SK-N-SH (cell line): ENCODE measurements around the gene NEAT1. TPM values are rescaled to one million over a fixed set of nuclear protein-coding genes. Genes with fewer than 3 reads are reported as not detected.

Source experiments
- CTCF ChIA-PET: fragments of 300-600, 350-600 bp; formaldehyde crosslinking; extraction: SDS; loops from one replicate; lab custom pipeline; 2021; lab: Yijun Ruan, JAX
- POLR2A ChIA-PET: fragments of 350-600 bp; sonication (Branson Sonifier 250); formaldehyde crosslinking; extraction: SDS; loops from one replicate; lab custom pipeline; 2020; ENCODE audit warnings: antibody characterized with exemption, inconsistent platforms; lab: Yijun Ruan, JAX
- DNase-seq: peaks from one replicate; pipeline ENCODE4 v3.0.0; 2012
- H2AFZ ChIP-seq: fragments of 200-600 bp; sonication (generic); 2 replicates; pipeline ENCODE4 v1.8.1; 2016; ENCODE audit warnings: antibody characterized with exemption, mild to moderate bottlenecking, low read depth
- H3F3A ChIP-seq: fragments of 200-600 bp; sonication (generic); replicated peaks from 2 replicates; pipeline ENCODE3; 2016; ENCODE audit warnings: antibody characterized with exemption, mild to moderate bottlenecking; ENCODE audit not compliant: insufficient read depth
- H3K27ac ChIP-seq, 2 experiments: fragments of 200-500 bp in 1 of 2; fragments of 200-600 bp in 1 of 2; sonication (Bioruptor generic) in 1 of 2; sonication (generic), shearing (Covaris generic) in 1 of 2; 2 replicates each; pipeline versions ENCODE4 v1.5.1 to v1.6.1; 2014 to 2016; ENCODE audit warnings: low read depth in 2 of 2, inconsistent platforms in 1 of 2, low read length in 1 of 2, mild to moderate bottlenecking in 1 of 2, mixed read lengths in 1 of 2
- H3K27me3 ChIP-seq: fragments of 200-600 bp; sonication (generic), shearing (Covaris generic); 2 replicates; pipeline ENCODE4 v1.6.1; 2016; ENCODE audit warnings: mixed run types; ENCODE audit not compliant: insufficient read depth
- H3K36me3 ChIP-seq, 2 experiments: fragments of 200-500 bp in 1 of 2; fragments of 200-600 bp in 1 of 2; sonication (Bioruptor generic) in 1 of 2; sonication (generic) in 1 of 2; replicated peaks in 1 of 2; 2 replicates each; pipeline versions ENCODE3 to v1.5.1; 2014 to 2016; ENCODE audit warnings: low read length in 1 of 2, mild to moderate bottlenecking in 1 of 2; ENCODE audit not compliant: insufficient read depth in 2 of 2, control insufficient read depth in 1 of 2
- H3K4me1 ChIP-seq, 2 experiments: fragments of 200-500 bp in 1 of 2; fragments of 200-600 bp in 1 of 2; sonication (Bioruptor generic) in 1 of 2; sonication (generic), shearing (Covaris generic) in 1 of 2; 2 replicates each; pipeline versions ENCODE4 v1.5.1 to v1.6.1; 2014 to 2016; ENCODE audit warnings: low read depth in 1 of 2, low read length in 1 of 2, mixed run types in 1 of 2; ENCODE audit not compliant: insufficient read depth in 2 of 2, control insufficient read depth in 1 of 2
- H3K4me2 ChIP-seq: fragments of 200-600 bp; sonication (generic), shearing (Covaris generic); 2 replicates; pipeline ENCODE4 v1.6.1; 2017; ENCODE audit warnings: mixed run types
- H3K4me3 ChIP-seq, 2 experiments: fragments of 200-500 bp in 1 of 2; fragments of 200-600 bp in 1 of 2; sonication (Bioruptor generic) in 1 of 2; sonication (generic), shearing (Covaris generic) in 1 of 2; 2 replicates each; pipeline versions ENCODE4 v1.5.1 to v1.8.1; 2014 to 2016; ENCODE audit warnings: low read depth in 2 of 2, inconsistent platforms in 1 of 2, low read length in 1 of 2, mild to moderate bottlenecking in 1 of 2, mixed read lengths in 1 of 2, moderate library complexity in 1 of 2
- H3K79me2 ChIP-seq: fragments of 200-600 bp; sonication (generic); 2 replicates; pipeline ENCODE4 v1.8.1; 2017; ENCODE audit warnings: mild to moderate bottlenecking; ENCODE audit not compliant: insufficient read depth
- H3K9ac ChIP-seq: fragments of 200-600 bp; sonication (generic); 2 replicates; pipeline ENCODE4 v1.6.1; 2017; ENCODE audit warnings: mixed run types
- H3K9me2 ChIP-seq: fragments of 200-600 bp; sonication (generic); 2 replicates; pipeline ENCODE4 v1.6.1; 2017; ENCODE audit warnings: mixed run types
- H3K9me3 ChIP-seq: fragments of 200-600 bp; sonication (generic); 2 replicates; pipeline ENCODE4 v1.6.1; 2017; ENCODE audit warnings: mixed run types, mild to moderate bottlenecking, moderate library complexity
- H4K20me1 ChIP-seq: fragments of 200-600 bp; sonication (generic); 2 replicates; pipeline ENCODE4 v1.6.1; 2017; ENCODE audit warnings: mild to moderate bottlenecking, mixed run types; ENCODE audit not compliant: insufficient read depth
- CHD2 ChIP-seq: fragments of 150-350 bp; IDR thresholded peaks from 2 replicates; pipeline ENCODE4 v1.6.1; 2018; ENCODE audit warnings: low read length; ENCODE audit not compliant: partially characterized antibody
- ELF1 ChIP-seq: IDR thresholded peaks from 2 replicates; pipeline ENCODE4 v1.4.0; 2012
- EP300 ChIP-seq, 2 experiments: IDR thresholded peaks; 2 replicates each; pipeline versions ENCODE4 v1.4.0 to v1.6.1; 2012; ENCODE audit warnings: borderline replicate concordance in 1 of 2, low read depth in 1 of 2, low read length in 1 of 2
- FOSL2 ChIP-seq: IDR thresholded peaks from 2 replicates; pipeline ENCODE4 v1.4.0; 2012; ENCODE audit warnings: low read depth, mild to moderate bottlenecking, moderate library complexity, borderline replicate concordance
- IRF3 ChIP-seq: fragments of 150-350 bp; IDR thresholded peaks from 2 replicates; pipeline ENCODE4 v1.6.1; 2016; ENCODE audit warnings: mild to moderate bottlenecking, low read depth, low read length
- JUND ChIP-seq: IDR thresholded peaks from 2 replicates; pipeline ENCODE4 v1.4.0; 2012
- MAX ChIP-seq: IDR thresholded peaks from 2 replicates; pipeline ENCODE4 v1.4.0; 2012; ENCODE audit warnings: low read depth
- MEF2A ChIP-seq: IDR thresholded peaks from 2 replicates; pipeline ENCODE4 v1.4.0; 2012; ENCODE audit warnings: low read depth, borderline replicate concordance
- NFIC ChIP-seq: IDR thresholded peaks from 2 replicates; pipeline ENCODE4 v1.4.0; 2012; ENCODE audit warnings: borderline replicate concordance
- NRF1 ChIP-seq: IDR thresholded peaks from 2 replicates; pipeline ENCODE4 v1.6.1; 2012; ENCODE audit warnings: low read depth, mild to moderate bottlenecking, low read length
- PBX3 ChIP-seq: IDR thresholded peaks from 2 replicates; pipeline ENCODE4; 2012
- POLR2AphosphoS5 ChIP-seq: IDR thresholded peaks from 2 replicates; pipeline ENCODE4 v1.6.1; 2012; ENCODE audit warnings: low read depth, low read length
- RCOR1 ChIP-seq: fragments of 150-350 bp; IDR thresholded peaks from 2 replicates; pipeline ENCODE4 v1.6.1; 2017; ENCODE audit warnings: antibody characterized with exemption, low read length
- RFX5 ChIP-seq: IDR thresholded peaks from 2 replicates; pipeline ENCODE4 v1.6.1; 2012; ENCODE audit warnings: mild to moderate bottlenecking, improper control_type of control experiment, low read length
- RXRA ChIP-seq: IDR thresholded peaks from 2 replicates; pipeline ENCODE4 v1.4.0; 2012; ENCODE audit warnings: low read depth, mild to moderate bottlenecking, borderline replicate concordance
- SIN3A ChIP-seq: IDR thresholded peaks from 2 replicates; pipeline ENCODE4 v1.6.1; 2012; ENCODE audit warnings: low read depth, mild to moderate bottlenecking, low read length, moderate library complexity, borderline replicate concordance
- SMC3 ChIP-seq: IDR thresholded peaks from 2 replicates; pipeline ENCODE4 v1.6.1; 2012; ENCODE audit warnings: low read depth, low read length, improper control_type of control experiment
- TAF1 ChIP-seq: IDR thresholded peaks from 2 replicates; pipeline ENCODE4 v1.6.1; 2012; ENCODE audit warnings: low read depth, mild to moderate bottlenecking, low read length, moderate library complexity, borderline replicate concordance
- TCF12 ChIP-seq: IDR thresholded peaks from 2 replicates; pipeline ENCODE4 v1.4.0; 2012
- TEAD4 ChIP-seq: IDR thresholded peaks from 2 replicates; pipeline ENCODE4 v1.4.0; 2012; ENCODE audit warnings: mild to moderate bottlenecking, borderline replicate concordance; ENCODE audit not compliant: insufficient read depth
- USF2 ChIP-seq: fragments of 150-350 bp; IDR thresholded peaks from 2 replicates; pipeline ENCODE4 v1.6.1; 2017; ENCODE audit warnings: antibody characterized with exemption, low read length, low read depth, borderline replicate concordance
- YY1 ChIP-seq: IDR thresholded peaks from 2 replicates; pipeline ENCODE4 v1.4.0; 2012; ENCODE audit warnings: low read depth, mild to moderate bottlenecking
- ZBTB33 ChIP-seq: IDR thresholded peaks from 2 replicates; pipeline ENCODE4 v1.4.0; 2012; ENCODE audit warnings: low read depth, borderline replicate concordance
- WGBS: methylation state at CpG from one replicate; pipeline ENCODE4 v1.1.6; 2017; ENCODE audit warnings: low lambda C conversion rate; 5-methylcytosine and 5-hydroxymethylcytosine counted together
- polyA plus RNA-seq, 3 experiments: library from polyadenylated mRNA; depleted of rRNA; stranded (reverse); fragments of >200 nt; gene quantifications; 2 replicates each; pipeline ENCODE4 v1.2.3, GENCODE V29; 2012

NEAT1 gene
- polyA plus RNA-seq (2012; rRNA removed) = 435 and 479 TPM in 2 replicates
- polyA plus RNA-seq (2012; cell fraction: cytosol; rRNA removed) = 93.7 and 99.2 TPM in 2 replicates
- polyA plus RNA-seq (2012; cell fraction: nucleus; rRNA removed) = 3,897 and 4,476 TPM in 2 replicates

GRCh38 chr11:65422633-65423515 lies at the start of gene NEAT1:
Gene NEAT1 (plus strand): TSS chr11:65422798.
- peak; percentile 85 for DNase-seq
- under 1% methylated on average over 37 of the region's 40 CpGs for WGBS
- Histone ChIP-seq H3K36me3 (peaks cover 39 to 49% of the 10 kb centered on the region in 2 experiments), H3K27ac (peak within 1 kb of the TSS; percentile 100), H3K4me1 (peaks cover 31 to 52% of the 10 kb centered on the region in 2 experiments), H3K4me2 (peak within 1 kb of the TSS; percentile 94), H3F3A (peaks cover 77% of the 10 kb centered on the region), H4K20me1 (peaks cover 52% of the 10 kb centered on the region), H2AFZ (no peak within 1 kb of the TSS), H3K9me3 (no peaks in the 10 kb centered on the region), H3K9me2 (no peaks in the 10 kb centered on the region), H3K9ac (peak within 1 kb of the TSS; percentile 98), H3K27me3 (no peaks in the 10 kb centered on the region), H3K4me3 (peak within 1 kb of the TSS; percentile 77 to 83), H3K79me2 (peaks cover 96% of the 10 kb centered on the region)
- ChIA-PET CTCF (interaction anchor here (0.9 to 13.0 kb wide), 8 partner anchors 14 to 86 kb away, joined by 3 to 223 read pairs (median 4); partner anchors contain the start of gene MALAT1), POLR2A (interaction anchor here (0.6 to 17.2 kb wide), 25 partner anchors 8 to 184 kb away, joined by 3 to 1027 read pairs (median 6); partner anchors contain the start of genes FRMD8, MALAT1, SCYL1 and SLC25A45)
- TF ChIP-seq MAX (0 out of 2 replicates have a peak, but pooled peaks have one; percentile 28), NRF1 (no peak), ELF1 (peak; percentile 51), TAF1 (peak; percentile 100), RXRA (peak; percentile 93), RFX5 (no peak), EP300 (IDR thresholded peaks at IDR 0.05; ENCODE audit: borderline replicate concordance in 1 of 2, low read depth in 1 of 2, low read length in 1 of 2) (peak in 1 of 2 experiments; percentile 35; a peak in 1 of 4 replicates), NFIC (peak; percentile 45), POLR2AphosphoS5 (peak; percentile 100), TCF12 (peak; percentile 50; the same call in 1 of the 2 replicates), YY1 (no peak; the same call in 1 of the 2 replicates), ZBTB33 (peak; percentile 58; the same call in 1 of the 2 replicates), SIN3A (peak; percentile 99), SMC3 (no peak; the same call in 1 of the 2 replicates), IRF3 (no peak), MEF2A (0 out of 2 replicates have a peak, but pooled peaks have one; percentile 31), PBX3 (peak; percentile 84), JUND (peak; percentile 51; the same call in 1 of the 2 replicates), RCOR1 (peak; percentile 68; the same call in 1 of the 2 replicates), FOSL2 (peak; percentile 49; the same call in 1 of the 2 replicates), TEAD4 (0 out of 2 replicates have a peak, but pooled peaks have one; percentile 9), CHD2 (peak; percentile 94), USF2 (peak; percentile 16; the same call in 1 of the 2 replicates)
